Neural progenitor cell (in vitro differentiated cells): Measurements from ENCODE around the gene PLCB1.

ENCODE experiments used
- CTCF ChIP-seq: fragments of 200-600 bp; sonication (generic); IDR thresholded peaks from 2 replicates; pipeline ENCODE4 v1.5.1; 2017; ENCODE audit warnings: antibody characterized with exemption, mild to moderate bottlenecking
- EZH2 ChIP-seq: fragments of 200-600 bp; sonication (generic); IDR thresholded peaks from 2 replicates; pipeline ENCODE4 v1.6.1; 2017; ENCODE audit warnings: antibody characterized with exemption, mild to moderate bottlenecking, moderate library complexity
- EZH2phosphoT487 ChIP-seq: fragments of 200-600 bp; sonication (generic); IDR thresholded peaks from 2 replicates; pipeline ENCODE4 v1.6.1; 2017; ENCODE audit warnings: antibody characterized with exemption

GRCh38 chr20:8242827-8243724 is 111.0 kb downstream of the PLCB1 start:
- TF ChIP-seq CTCF = no peak
- no peak for TF ChIP-seq EZH2
- no peak for TF ChIP-seq EZH2phosphoT487
